GM21529 (cell line): ENCODE measurements around the gene SUSD3.

Experiments
- ATAC-seq: cut with Tn5 transposase; IDR thresholded peaks from one replicate; pipeline ENCODE4 v1.9.1; 2021; ENCODE audit not compliant: unreplicated experiment

SUSD3 gene

DNA sequence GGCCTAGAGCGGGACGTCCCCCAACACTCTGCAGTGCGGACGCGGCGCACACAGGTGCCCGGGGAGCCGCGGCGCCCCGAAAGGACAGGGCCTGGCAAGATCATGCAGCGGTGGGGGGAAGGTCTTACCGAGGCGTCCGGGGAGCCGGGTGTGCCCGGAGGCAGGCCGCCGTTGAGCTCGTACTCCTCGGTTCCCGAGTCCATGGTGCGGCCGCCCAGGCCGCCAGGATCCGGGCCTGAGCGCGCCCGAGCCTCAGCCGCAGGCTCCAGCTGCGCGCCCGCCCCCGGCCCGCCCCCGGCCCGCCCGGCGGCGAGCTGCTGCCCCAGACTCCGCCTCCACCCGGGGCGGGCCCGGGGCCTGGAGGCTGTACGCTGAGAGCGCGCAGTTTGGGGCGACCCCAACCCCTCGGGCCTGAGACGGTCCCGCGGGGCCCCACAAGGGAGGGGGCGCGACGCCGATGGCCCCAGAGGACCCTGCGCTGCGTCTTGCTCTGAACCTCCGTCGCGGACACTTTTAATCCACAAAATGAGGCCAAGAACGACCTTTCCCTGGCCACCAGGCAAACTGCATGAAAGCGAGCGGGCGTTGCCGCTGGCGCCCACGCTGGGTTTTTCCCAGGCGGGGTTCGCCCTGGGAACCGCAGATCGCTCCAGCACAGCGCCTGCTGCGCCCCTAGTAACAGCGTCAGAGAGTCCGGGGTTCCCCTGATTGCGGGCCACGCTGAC, 75.7 kb downstream of the SUSD3 start, which contains the start of gene NINJ1:
Gene NINJ1 (minus strand): TSS at position 237 of the 725 bp plus-strand sequence. CDS start 34 bp downstream, at position 203.
- ATAC-seq: peak; percentile 73
